Effector memory CD4-positive, alpha-beta T cell (primary cell): ENCODE measurements around the gene TSHZ2.

Experiments used
- DNase-seq, 3 donors: peaks; one replicate each; pipeline ENCODE4 v3.0.0-alpha.2; 2020
- H3K27ac ChIP-seq: 2 replicates; pipeline ENCODE4 v1.7.0; 2013; ENCODE audit warnings: mild to moderate bottlenecking, low read length, moderate library complexity; ENCODE audit not compliant: insufficient read depth, poor library complexity, severe bottlenecking
- H3K27me3 ChIP-seq: replicated peaks from 2 replicates; pipeline ENCODE4 v1.7.0; 2013; ENCODE audit warnings: mild to moderate bottlenecking, low read length; ENCODE audit not compliant: insufficient read depth, control insufficient read depth, poor library complexity, severe bottlenecking
- H3K36me3 ChIP-seq: 2 replicates; pipeline ENCODE4 v1.7.0; 2013; ENCODE audit warnings: mild to moderate bottlenecking, low read length, moderate library complexity; ENCODE audit not compliant: control insufficient read depth, insufficient read depth
- H3K4me1 ChIP-seq: 2 replicates; pipeline ENCODE4 v1.7.0; 2013; ENCODE audit warnings: low read length, mild to moderate bottlenecking; ENCODE audit not compliant: control insufficient read depth, insufficient read depth, poor library complexity, severe bottlenecking
- H3K4me3 ChIP-seq: 2 replicates; pipeline ENCODE4 v1.7.0; 2013; ENCODE audit warnings: low read length, low read depth, mild to moderate bottlenecking; ENCODE audit not compliant: insufficient read depth, poor library complexity, severe bottlenecking
- H3K9me3 ChIP-seq: 2 replicates; pipeline ENCODE4 v1.7.0; 2013; ENCODE audit warnings: mild to moderate bottlenecking, low read length, moderate library complexity; ENCODE audit not compliant: control insufficient read depth

The TSHZ2 gene

GRCh38 chr20:53260168-53260567, 288.0 kb downstream of the TSHZ2 start:
- H3K36me3 ChIP-seq: no peaks in the 10 kb centered on the region
- no peaks in the 10 kb centered on the region for H3K4me1 ChIP-seq
- no peaks in the 10 kb centered on the region for H3K9me3 ChIP-seq
- DNase-seq: no peak
- no peaks in the 10 kb centered on the region for H3K27me3 ChIP-seq
- no peak overlapping the region for H3K4me3 ChIP-seq
- H3K27ac ChIP-seq: no peak overlapping the region

- H3K27ac ChIP-seq: no peak overlapping the region
- no peaks in the 10 kb centered on the region for H3K9me3 ChIP-seq
- no peaks in the 10 kb centered on the region for H3K4me1 ChIP-seq
- no peaks in the 10 kb centered on the region for H3K36me3 ChIP-seq
- no peak for DNase-seq
- no peak overlapping the region for H3K4me3 ChIP-seq
- no peaks in the 10 kb centered on the region for H3K27me3 ChIP-seq
Measured at GRCh38 chr20:53260591-53260990, 288.4 kb downstream of the TSHZ2 start.

- Histone ChIP-seq H3K9me3 (no peaks in the 10 kb centered on the region), H3K4me3 (no peak overlapping the region), H3K4me1 (no peaks in the 10 kb centered on the region), H3K27me3 (no peaks in the 10 kb centered on the region), H3K27ac (no peak overlapping the region), H3K36me3 (no peaks in the 10 kb centered on the region)
- DNase-seq: no peak
Measured at GRCh38 chr20:53262365-53262764, 290.2 kb downstream of the TSHZ2 start.

- DNase-seq: no peak
- no peaks in the 10 kb centered on the region for H3K27me3 ChIP-seq
- no peak overlapping the region for H3K4me3 ChIP-seq
- H3K27ac ChIP-seq: no peak overlapping the region
- no peaks in the 10 kb centered on the region for H3K9me3 ChIP-seq
- H3K4me1 ChIP-seq: no peaks in the 10 kb centered on the region
- no peaks in the 10 kb centered on the region for H3K36me3 ChIP-seq
Measured at GRCh38 chr20:53263554-53264438, 291.6 kb downstream of the TSHZ2 start.

- no peak for DNase-seq
- no peaks in the 10 kb centered on the region for H3K36me3 ChIP-seq
- H3K27ac ChIP-seq: no peak overlapping the region
- no peaks in the 10 kb centered on the region for H3K27me3 ChIP-seq
- H3K4me1 ChIP-seq: no peaks in the 10 kb centered on the region
- H3K4me3 ChIP-seq: no peak overlapping the region
- no peaks in the 10 kb centered on the region for H3K9me3 ChIP-seq
Measured at GRCh38 chr20:53264604-53265003, 292.4 kb downstream of the TSHZ2 start.

- H3K4me1 ChIP-seq: no peaks in the 10 kb centered on the region
- H3K4me3 ChIP-seq: no peak overlapping the region
Measured at GRCh38 chr20:53265304-53265875, 293.2 kb downstream of the TSHZ2 start.

GRCh38 chr20:53269380-53269779, 297.2 kb downstream of the TSHZ2 start:
- no peak overlapping the region for H3K4me3 ChIP-seq
- no peak for DNase-seq
- no peaks in the 10 kb centered on the region for H3K4me1 ChIP-seq
- no peaks in the 10 kb centered on the region for H3K36me3 ChIP-seq
- no peaks in the 10 kb centered on the region for H3K27me3 ChIP-seq
- H3K27ac ChIP-seq: no peak overlapping the region
- no peaks in the 10 kb centered on the region for H3K9me3 ChIP-seq

More at GRCh38 chr20:53265304-53265875, 293.2 kb downstream of the TSHZ2 start:
- no peaks in the 10 kb centered on the region for H3K9me3 ChIP-seq
- no peaks in the 10 kb centered on the region for H3K27me3 ChIP-seq
- H3K27ac ChIP-seq: no peak overlapping the region
- H3K36me3 ChIP-seq: no peaks in the 10 kb centered on the region
- DNase-seq: no peak

- Histone ChIP-seq H3K4me3 (no peak overlapping the region), H3K27me3 (no peaks in the 10 kb centered on the region), H3K36me3 (no peaks in the 10 kb centered on the region), H3K9me3 (no peaks in the 10 kb centered on the region), H3K27ac (no peak overlapping the region), H3K4me1 (no peaks in the 10 kb centered on the region)
- DNase-seq: no peak
Measured at GRCh38 chr20:53270792-53271375, 298.7 kb downstream of the TSHZ2 start.

- no peaks in the 10 kb centered on the region for H3K36me3 ChIP-seq
Measured at GRCh38 chr20:53274365-53274764, 302.2 kb downstream of the TSHZ2 start.

GRCh38 chr20:53274807-53275206, 302.6 kb downstream of the TSHZ2 start:
- Histone ChIP-seq H3K27me3 (no peaks in the 10 kb centered on the region), H3K4me1 (no peaks in the 10 kb centered on the region), H3K9me3 (no peaks in the 10 kb centered on the region), H3K36me3 (no peaks in the 10 kb centered on the region), H3K4me3 (no peak overlapping the region), H3K27ac (no peak overlapping the region)
- no peak for DNase-seq

More at GRCh38 chr20:53274365-53274764, 302.2 kb downstream of the TSHZ2 start:
- H3K4me3 ChIP-seq: no peak overlapping the region
- no peaks in the 10 kb centered on the region for H3K9me3 ChIP-seq
- DNase-seq: no peak
- no peak overlapping the region for H3K27ac ChIP-seq
- no peaks in the 10 kb centered on the region for H3K4me1 ChIP-seq
- no peaks in the 10 kb centered on the region for H3K27me3 ChIP-seq
